OCI-M2 (cell line): Measurements from ENCODE around the gene COL5A1.
"Not testable (repeated sequence)": the region's sequence is repeated elsewhere in the genome, so short reads cannot be mapped to it uniquely, and the experiment has no call there.

Source experiments
- DNase-seq: peaks from one replicate; lab custom pipeline; 2025; ENCODE audit not compliant: unreplicated experiment; lab: John Stamatoyannopoulos, UW

The COL5A1 gene

GRCh38 chr9:134676361-134676760 is 34.8 kb downstream of the COL5A1 start:
- DNase-seq, result no peak

DNA sequence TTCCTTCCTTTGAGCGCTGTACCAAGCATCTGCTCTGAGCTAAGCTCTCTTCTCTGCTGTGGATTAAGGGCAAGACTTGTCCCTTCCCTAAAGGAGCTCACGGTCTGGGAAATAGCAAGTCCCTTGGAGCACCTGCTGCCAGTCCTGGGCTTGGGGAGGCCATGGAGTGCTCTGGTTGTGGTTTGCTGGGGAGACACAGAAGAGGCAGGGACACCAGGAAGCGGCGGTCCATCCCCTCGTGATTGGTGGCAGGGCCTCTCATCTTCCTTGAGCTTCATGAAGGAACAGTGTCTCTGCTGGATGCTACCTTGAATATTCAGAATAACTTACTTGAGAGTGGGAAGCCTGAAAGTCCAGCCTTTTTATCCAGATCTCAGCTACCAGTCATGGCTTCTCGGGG is 35.3 kb downstream of the COL5A1 start:
- DNase-seq, result no peak

DNA sequence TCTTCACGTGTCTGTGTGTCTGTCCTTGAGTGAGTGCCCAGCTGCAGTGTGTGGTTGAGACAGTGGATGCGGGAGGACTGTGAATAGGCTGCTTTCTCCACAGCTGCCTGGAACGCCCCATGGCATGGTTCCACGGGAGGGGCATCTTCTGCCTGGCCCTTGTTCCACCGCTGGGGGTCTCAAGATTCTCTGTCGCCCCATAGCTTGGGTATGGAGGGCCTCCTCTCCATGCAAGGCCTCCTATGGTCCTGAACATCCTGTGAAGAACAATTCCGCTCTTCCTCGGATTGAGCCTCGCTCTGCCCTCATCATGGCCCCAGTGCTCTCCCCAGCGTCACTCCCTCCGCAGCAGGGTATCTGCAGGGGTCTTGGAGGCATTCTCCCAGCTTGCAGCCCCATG is 36.1 kb downstream of the COL5A1 start:
- DNase-seq, result no peak

- DNase-seq, result no peak
These were observed 36.6 kb downstream of the COL5A1 start for GRCh38 chr9:134678206-134678605.

DNA sequence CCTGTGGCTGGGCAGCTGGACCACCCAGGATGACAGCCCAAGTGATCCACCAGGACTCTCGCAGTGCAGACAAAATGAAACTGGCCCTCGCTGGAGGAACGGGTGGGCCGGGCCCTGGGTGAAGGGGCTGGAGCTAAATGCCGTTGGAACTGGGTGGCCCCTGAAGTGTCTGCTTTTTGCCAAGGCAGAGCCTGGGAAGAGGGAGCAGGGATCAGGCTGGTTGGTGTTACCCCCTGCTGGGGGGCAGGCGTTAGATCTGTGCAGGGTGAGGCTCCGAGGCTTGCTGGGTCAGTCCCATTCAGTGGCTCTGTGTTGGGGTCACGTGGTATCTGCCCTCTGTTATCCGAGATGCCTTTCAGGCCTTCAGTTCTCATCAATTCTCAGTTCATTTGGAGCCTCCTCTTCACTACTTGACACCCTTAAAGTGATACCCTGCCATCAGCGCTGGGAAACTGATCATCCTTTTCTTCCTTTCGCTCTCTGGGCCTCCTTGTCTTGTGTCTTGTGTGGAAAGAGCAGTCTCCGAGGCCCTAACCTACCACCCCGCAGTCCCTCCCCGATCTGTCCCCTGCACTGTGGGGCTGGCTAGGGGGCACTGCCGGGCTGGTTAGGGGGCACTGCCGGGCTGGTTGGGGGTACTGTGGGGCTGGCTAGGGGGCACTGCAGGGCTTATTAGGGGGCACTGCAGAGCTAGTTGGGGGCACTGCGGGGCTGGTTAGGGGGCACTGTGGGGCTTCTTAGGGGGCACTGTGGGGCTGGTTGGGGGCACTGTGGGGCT is 37.3 kb downstream of the COL5A1 start:
- no peak for DNase-seq

- no peak for DNase-seq
These were observed 38.2 kb downstream of the COL5A1 start for GRCh38 chr9:134679616-134680392.

- no peak for DNase-seq
These were observed 38.9 kb downstream of the COL5A1 start for GRCh38 chr9:134680393-134681060.

DNA sequence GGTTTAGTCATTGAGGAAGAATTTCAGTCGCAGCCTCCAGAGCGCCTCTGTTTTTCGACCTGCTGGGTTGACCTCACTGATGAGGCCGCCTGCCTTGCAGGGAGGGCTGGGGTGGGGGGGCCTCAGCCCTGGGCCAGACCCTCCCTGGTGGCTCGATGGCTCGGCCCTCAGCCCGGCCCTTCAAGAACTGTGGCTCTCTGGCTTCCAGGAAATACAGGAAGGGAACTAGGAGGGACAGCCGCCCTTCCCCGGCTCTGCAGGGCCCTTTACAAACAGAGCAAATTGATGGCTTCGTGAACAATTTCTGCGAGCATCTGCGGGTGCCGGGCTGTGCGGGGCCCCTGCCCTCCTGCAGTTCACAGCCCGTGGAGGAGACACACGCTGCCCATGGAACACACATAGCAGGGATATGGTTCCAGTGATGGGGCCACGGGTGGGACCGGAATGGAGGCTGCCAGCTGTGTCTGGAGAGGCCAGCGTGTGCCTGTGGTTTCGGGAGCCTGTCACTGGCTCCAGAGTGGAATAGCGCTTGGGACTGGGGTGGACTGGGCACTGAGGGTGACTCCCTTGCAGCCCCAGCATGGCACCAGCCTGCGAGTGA is 39.6 kb downstream of the COL5A1 start:
- DNase-seq, result no peak

GRCh38 chr9:134682026-134682425 is 40.4 kb downstream of the COL5A1 start:
- DNase-seq, result no peak

- DNase-seq, result no peak
These were observed 41.2 kb downstream of the COL5A1 start for GRCh38 chr9:134682651-134683364.

- no peak for DNase-seq
These were observed 42.2 kb downstream of the COL5A1 start for GRCh38 chr9:134683714-134684374.

GRCh38 chr9:134684375-134684723 is 42.7 kb downstream of the COL5A1 start:
- no peak for DNase-seq

DNA sequence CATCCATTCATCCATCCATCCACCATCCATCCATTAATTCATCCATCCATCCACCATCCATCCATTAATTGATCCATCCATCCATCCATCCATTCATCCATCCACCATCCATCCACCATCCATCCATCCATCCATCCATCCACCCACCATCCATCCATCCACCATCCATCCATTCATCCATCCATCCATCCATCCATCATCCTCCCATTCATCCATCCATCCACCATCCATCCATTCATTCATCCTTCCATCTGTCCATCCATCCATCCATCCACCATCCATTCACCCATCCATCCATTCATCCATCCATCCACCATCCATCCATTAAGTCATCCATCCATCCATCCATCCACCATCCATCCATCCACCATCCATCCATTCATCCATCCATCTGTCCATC is 43.3 kb downstream of the COL5A1 start:
- DNase-seq, result not testable (repeated sequence)

DNA sequence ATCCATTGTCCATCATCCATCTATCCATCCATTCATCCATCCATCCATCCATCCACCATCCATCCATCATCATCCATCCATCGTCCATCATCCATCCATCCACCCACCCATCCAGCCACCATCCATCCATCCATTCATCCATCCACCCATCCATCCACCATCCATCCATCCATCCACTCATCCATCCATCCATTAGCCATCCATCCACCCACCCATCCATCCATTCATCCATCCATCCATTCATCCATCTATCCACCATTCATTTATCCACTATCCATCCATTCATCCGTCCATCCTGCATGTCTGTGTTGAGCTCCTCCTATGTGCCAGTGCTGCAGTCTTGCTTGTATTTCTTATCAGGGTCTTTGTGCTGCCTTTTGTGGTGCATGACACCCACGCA is 44.2 kb downstream of the COL5A1 start:
- DNase-seq, result no peak

DNA sequence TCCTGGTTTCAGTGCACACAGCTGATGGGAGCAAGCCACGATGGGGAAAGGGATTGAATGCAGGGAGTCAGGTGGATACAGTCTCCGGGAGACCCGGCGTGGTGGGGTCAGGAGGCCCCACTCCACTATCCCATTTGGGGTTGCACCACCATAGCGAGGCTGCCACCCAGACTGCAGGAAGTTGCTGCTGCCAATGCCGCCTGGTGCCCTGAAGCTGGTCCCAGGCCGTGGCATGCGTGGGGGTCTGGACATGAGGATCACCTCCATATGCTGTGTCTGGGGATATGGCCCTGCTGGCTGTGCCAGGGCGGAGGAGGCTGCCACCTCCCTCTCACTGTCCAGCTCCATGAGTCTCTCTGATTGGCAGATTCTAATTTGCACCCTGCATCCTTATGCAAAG is 45.3 kb downstream of the COL5A1 start:
- DNase-seq, result no peak

DNA sequence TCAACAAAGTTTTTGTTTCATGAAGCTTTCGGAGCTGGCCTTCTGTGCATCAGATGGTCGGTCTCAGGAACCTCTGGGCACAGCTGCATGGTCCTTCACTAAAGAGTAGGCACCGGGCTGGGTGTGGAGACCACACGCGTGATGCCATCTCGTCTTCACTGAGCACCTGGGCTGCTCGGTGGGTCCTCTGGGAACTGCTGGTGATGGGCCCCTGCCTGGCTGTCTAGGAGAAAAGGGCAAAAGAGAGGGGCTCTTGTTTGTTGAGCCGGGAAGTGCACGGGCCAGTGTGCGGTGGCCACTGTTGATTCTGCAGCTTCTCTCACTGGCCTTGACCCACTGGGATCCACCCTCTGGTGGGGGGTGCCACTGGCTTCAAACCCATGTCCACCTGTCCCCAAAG is 46.0 kb downstream of the COL5A1 start:
- no peak for DNase-seq

- DNase-seq, result no peak
These were observed 46.6 kb downstream of the COL5A1 start for GRCh38 chr9:134688231-134688630.

- DNase-seq, result no peak
These were observed 47.2 kb downstream of the COL5A1 start for GRCh38 chr9:134688661-134689320.

DNA sequence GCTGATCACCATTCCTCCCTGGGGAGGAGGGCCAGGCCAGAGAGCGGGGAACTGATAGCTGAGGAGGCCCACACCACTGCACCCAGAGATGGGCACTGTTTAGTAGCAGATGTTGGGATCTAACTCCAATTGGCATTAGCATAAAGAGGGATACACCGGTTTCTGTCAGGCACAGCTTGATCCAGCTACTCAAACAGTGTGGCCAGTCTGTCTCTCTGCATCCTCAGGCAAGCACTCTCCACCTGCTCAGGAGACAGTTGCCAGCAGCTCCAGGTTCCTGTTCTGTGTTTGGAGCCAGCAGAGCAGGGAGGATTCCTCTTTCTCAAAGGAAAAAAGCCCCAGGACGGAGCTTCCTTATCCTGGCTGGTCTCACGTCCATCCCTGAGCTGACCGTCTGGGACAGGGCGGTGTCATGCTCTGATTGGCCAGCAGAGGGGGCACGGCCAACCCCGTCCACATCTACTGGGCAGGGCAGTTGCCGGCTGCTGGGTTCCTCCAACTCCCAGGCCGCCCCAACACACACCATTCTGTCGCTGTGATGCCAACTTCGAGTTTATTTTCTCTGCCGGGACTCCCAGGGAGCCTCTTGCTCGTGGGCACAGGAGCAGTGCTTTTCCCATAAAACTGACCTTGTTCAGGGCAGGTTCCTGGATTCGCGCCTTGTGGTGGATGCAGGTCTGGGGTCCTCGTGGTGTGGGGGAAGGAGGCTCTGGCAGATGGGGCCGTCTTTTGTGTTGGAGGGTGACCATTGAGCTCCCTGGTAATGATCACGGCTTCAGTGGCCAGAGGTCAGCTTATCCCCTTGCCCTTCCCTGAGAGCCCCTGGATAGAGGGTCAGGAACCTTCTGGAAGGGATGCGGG is 47.9 kb downstream of the COL5A1 start:
- no peak for DNase-seq
